MG63 (cell line): ENCODE measurements around the gene TBL1X. TPM values are rescaled to one million over a fixed set of nuclear protein-coding genes. Genes with fewer than 3 reads are reported as not detected.

Source experiments
- DNase-seq: peaks from one replicate; pipeline ENCODE4 v3.0.0-alpha.2; 2020
- H3K27me3 ChIP-seq: fragments of 250-450 bp; sonication (Bioruptor Pico); 2 replicates; pipeline ENCODE4 v1.5.1; 2020; ENCODE audit warnings: mild to moderate bottlenecking, moderate library complexity
- H3K36me3 ChIP-seq: fragments of 250-450 bp; sonication (Bioruptor Pico); 2 replicates; pipeline ENCODE4 v1.5.1; 2020; ENCODE audit warnings: mild to moderate bottlenecking, moderate library complexity
- H3K4me3 ChIP-seq: fragments of 250-450 bp; sonication (Bioruptor Pico); 2 replicates; pipeline ENCODE4 v1.5.1; 2020; ENCODE audit warnings: mild to moderate bottlenecking, moderate library complexity
- H3K9me3 ChIP-seq: fragments of 250-450 bp; sonication (Bioruptor Pico); 2 replicates; pipeline ENCODE4 v1.5.1; 2020; ENCODE audit warnings: mild to moderate bottlenecking, moderate library complexity
- total RNA-seq: library from RNA; depleted of rRNA; stranded (reverse); fragments of >200 nt; shearing (Covaris generic); gene quantifications from 2 replicates; pipeline ENCODE4 v1.2.3, GENCODE V29; 2014; ENCODE audit warnings: low replicate concordance

Gene TBL1X
- total RNA-seq, 1 experiment from 2014 or later: 4.3 TPM

GRCh38 chrX:9581771-9582385 is 117.0 kb downstream of the TBL1X start:
- H3K9me3 ChIP-seq: no peaks in the 10 kb centered on the region
- no peaks in the 10 kb centered on the region for H3K36me3 ChIP-seq
- no peaks in the 10 kb centered on the region for H3K27me3 ChIP-seq
- no peak for DNase-seq
- H3K4me3 ChIP-seq: no peak overlapping the region

GRCh38 chrX:9582956-9583355 is 118.1 kb downstream of the TBL1X start:
- Histone ChIP-seq H3K27me3 (no peaks in the 10 kb centered on the region), H3K9me3 (no peaks in the 10 kb centered on the region), H3K4me3 (no peak overlapping the region), H3K36me3 (no peaks in the 10 kb centered on the region)
- no peak for DNase-seq

GRCh38 chrX:9586992-9587392 is 122.1 kb downstream of the TBL1X start:
- no peak for DNase-seq
- H3K27me3 ChIP-seq: no peaks in the 10 kb centered on the region
- no peak overlapping the region for H3K4me3 ChIP-seq
- H3K36me3 ChIP-seq: no peaks in the 10 kb centered on the region
- H3K9me3 ChIP-seq: no peaks in the 10 kb centered on the region

GRCh38 chrX:9587642-9588041 is 122.8 kb downstream of the TBL1X start:
- DNase-seq: no peak
- Histone ChIP-seq H3K36me3 (no peaks in the 10 kb centered on the region), H3K27me3 (no peaks in the 10 kb centered on the region), H3K4me3 (no peak overlapping the region), H3K9me3 (no peaks in the 10 kb centered on the region)

GRCh38 chrX:9591496-9591895 is 126.6 kb downstream of the TBL1X start:
- Histone ChIP-seq H3K4me3 (no peak overlapping the region), H3K27me3 (no peaks in the 10 kb centered on the region), H3K9me3 (no peaks in the 10 kb centered on the region), H3K36me3 (no peaks in the 10 kb centered on the region)
- no peak for DNase-seq

GRCh38 chrX:9593756-9594155 is 128.9 kb downstream of the TBL1X start:
- no peak for DNase-seq
- Histone ChIP-seq H3K4me3 (no peak overlapping the region), H3K36me3 (no peaks in the 10 kb centered on the region), H3K9me3 (no peaks in the 10 kb centered on the region), H3K27me3 (no peaks in the 10 kb centered on the region)

GRCh38 chrX:9595174-9595573 is 130.3 kb downstream of the TBL1X start:
- Histone ChIP-seq H3K4me3 (no peak overlapping the region), H3K27me3 (no peaks in the 10 kb centered on the region), H3K36me3 (no peaks in the 10 kb centered on the region), H3K9me3 (no peaks in the 10 kb centered on the region)
- peak; percentile 64 for DNase-seq

GRCh38 chrX:9596837-9597236 is 132.0 kb downstream of the TBL1X start:
- no peaks in the 10 kb centered on the region for H3K9me3 ChIP-seq
- H3K36me3 ChIP-seq: no peaks in the 10 kb centered on the region
- no peak overlapping the region for H3K4me3 ChIP-seq
- no peaks in the 10 kb centered on the region for H3K27me3 ChIP-seq
- no peak for DNase-seq

GRCh38 chrX:9597361-9598035 is 132.6 kb downstream of the TBL1X start:
- DNase-seq: no peak
- H3K9me3 ChIP-seq: no peaks in the 10 kb centered on the region
- no peaks in the 10 kb centered on the region for H3K27me3 ChIP-seq
- H3K36me3 ChIP-seq: no peaks in the 10 kb centered on the region
- no peak overlapping the region for H3K4me3 ChIP-seq

GRCh38 chrX:9598344-9598743 is 133.5 kb downstream of the TBL1X start:
- DNase-seq: no peak
- Histone ChIP-seq H3K4me3 (no peak overlapping the region), H3K9me3 (no peaks in the 10 kb centered on the region), H3K36me3 (no peaks in the 10 kb centered on the region), H3K27me3 (no peaks in the 10 kb centered on the region)

- Histone ChIP-seq H3K27me3 (no peaks in the 10 kb centered on the region), H3K9me3 (no peaks in the 10 kb centered on the region), H3K36me3 (no peaks in the 10 kb centered on the region), H3K4me3 (no peak overlapping the region)
- DNase-seq: peak; percentile 72
Measured at GRCh38 chrX:9604111-9604907, 139.5 kb downstream of the TBL1X start.

GRCh38 chrX:9604908-9605306 is 140.0 kb downstream of the TBL1X start:
- Histone ChIP-seq H3K36me3 (no peaks in the 10 kb centered on the region), H3K27me3 (no peaks in the 10 kb centered on the region), H3K9me3 (no peaks in the 10 kb centered on the region), H3K4me3 (no peak overlapping the region)
- no peak for DNase-seq

- no peaks in the 10 kb centered on the region for H3K9me3 ChIP-seq
- no peaks in the 10 kb centered on the region for H3K27me3 ChIP-seq
- no peaks in the 10 kb centered on the region for H3K36me3 ChIP-seq
- no peak for DNase-seq
- no peak overlapping the region for H3K4me3 ChIP-seq
Measured at GRCh38 chrX:9605484-9605883, 140.6 kb downstream of the TBL1X start.

- H3K27me3 ChIP-seq: no peaks in the 10 kb centered on the region
- H3K9me3 ChIP-seq: no peaks in the 10 kb centered on the region
- no peak overlapping the region for H3K4me3 ChIP-seq
- no peak for DNase-seq
- H3K36me3 ChIP-seq: no peaks in the 10 kb centered on the region
Measured at GRCh38 chrX:9606971-9607370, 142.1 kb downstream of the TBL1X start.

- Histone ChIP-seq H3K27me3 (no peaks in the 10 kb centered on the region), H3K4me3 (no peak overlapping the region), H3K36me3 (no peaks in the 10 kb centered on the region), H3K9me3 (no peaks in the 10 kb centered on the region)
- no peak for DNase-seq
Measured at GRCh38 chrX:9609499-9609898, 144.6 kb downstream of the TBL1X start.

- no peak for DNase-seq
- no peak overlapping the region for H3K4me3 ChIP-seq
- H3K36me3 ChIP-seq: no peaks in the 10 kb centered on the region
- no peaks in the 10 kb centered on the region for H3K27me3 ChIP-seq
- no peaks in the 10 kb centered on the region for H3K9me3 ChIP-seq
Measured at GRCh38 chrX:9609987-9610386, 145.1 kb downstream of the TBL1X start.

- Histone ChIP-seq H3K27me3 (no peaks in the 10 kb centered on the region), H3K36me3 (no peaks in the 10 kb centered on the region), H3K9me3 (no peaks in the 10 kb centered on the region), H3K4me3 (no peak overlapping the region)
- DNase-seq: no peak
Measured at GRCh38 chrX:9610771-9611392, 146.0 kb downstream of the TBL1X start.
